CD4-positive, alpha-beta T cell treated with Interleukin-2 at 100 ng/mL for 4 hours (primary cell): ENCODE measurements around the gene TNIP2.
"Not testable (repeated sequence)": the region's sequence is repeated elsewhere in the genome, so short reads cannot be mapped to it uniquely, and the experiment has no call there.

Experiments
- DNase-seq: peaks from one replicate; pipeline ENCODE4 v3.0.0-alpha.2; 2020; ENCODE audit warnings: low spot score

Gene TNIP2

GRCh38 chr4:2768124-2768523, 12.0 kb upstream of the TNIP2 start:
- DNase-seq = no peak

- DNase-seq = no peak
These were observed 11.6 kb upstream of the TNIP2 start for GRCh38 chr4:2767705-2768074.

- no peak for DNase-seq
These were observed 11.0 kb upstream of the TNIP2 start for GRCh38 chr4:2767046-2767704.

- no peak for DNase-seq
These were observed 9.8 kb upstream of the TNIP2 start for GRCh38 chr4:2765832-2766526.

GRCh38 chr4:2763511-2763967, 7.4 kb upstream of the TNIP2 start:
- DNase-seq = no peak

GRCh38 chr4:2762486-2763370, 6.6 kb upstream of the TNIP2 start:
- not testable (repeated sequence) for DNase-seq

- DNase-seq = no peak
These were observed 5.9 kb upstream of the TNIP2 start for GRCh38 chr4:2762048-2762447.

GRCh38 chr4:2761035-2761923, 5.1 kb upstream of the TNIP2 start:
- DNase-seq = no peak

GRCh38 chr4:2757426-2757825, 1.3 kb upstream of the TNIP2 start:
- no peak for DNase-seq

GRCh38 chr4:2756691-2757350, 685 bp upstream of the TNIP2 start:
- DNase-seq = no peak

- no peak for DNase-seq
These were observed 1.0 kb downstream of the TNIP2 start for GRCh38 chr4:2754848-2755819.

GRCh38 chr4:2753436-2753835, 2.7 kb downstream of the TNIP2 start:
- no peak for DNase-seq

- DNase-seq = no peak
These were observed 5.2 kb downstream of the TNIP2 start for GRCh38 chr4:2750719-2751605.

GRCh38 chr4:2746891-2747695, 9.0 kb downstream of the TNIP2 start:
- DNase-seq = no peak

GRCh38 chr4:2745981-2746806, 9.9 kb downstream of the TNIP2 start:
- peak; percentile 94 for DNase-seq

- DNase-seq = no peak
These were observed 10.6 kb downstream of the TNIP2 start for GRCh38 chr4:2745516-2745915.

GRCh38 chr4:2744576-2745270, 11.4 kb downstream of the TNIP2 start:
- DNase-seq = no peak
